H54 (cell line): ENCODE results near the gene KRTAP10-4.
"Not testable (repeated sequence)": the region's sequence is repeated elsewhere in the genome, so short reads cannot be mapped to it uniquely, and the experiment has no call there.

Source experiments
- DNase-seq: peaks from one replicate; pipeline ENCODE4 v3.0.0; 2011; ENCODE audit warnings: low spot score, mixed read lengths; ENCODE audit not compliant: insufficient read length
- FAIRE-seq: peaks from 3 replicates; lab custom pipeline; 2011; peaks lifted over from hg19 to GRCh38; lab: Jason Lieb, UNC
- POLR2A ChIP-seq: IDR thresholded peaks from 2 replicates; pipeline ENCODE4 v1.6.1; 2011; ENCODE audit warnings: low read depth, mild to moderate bottlenecking, low read length

Gene KRTAP10-4

GRCh38 chr21:44574457-44575306 is 1.2 kb downstream of the KRTAP10-4 start:
- no peak for DNase-seq
- no peak for FAIRE-seq
- TF ChIP-seq POLR2A: no peak

- DNase-seq (no peak), FAIRE-seq (no peak)
- no peak for TF ChIP-seq POLR2A
These were observed 1.9 kb downstream of the KRTAP10-4 start for GRCh38 chr21:44575307-44576024.

GRCh38 chr21:44576025-44576420 is 2.5 kb downstream of the KRTAP10-4 start:
- FAIRE-seq: no peak
- no peak for TF ChIP-seq POLR2A
- no peak for DNase-seq

GRCh38 chr21:44578371-44579055 is 5.0 kb downstream of the KRTAP10-4 start:
- TF ChIP-seq POLR2A: no peak
- DNase-seq: no peak
- FAIRE-seq: no peak

GRCh38 chr21:44579056-44579832 is 5.7 kb downstream of the KRTAP10-4 start:
- no peak for TF ChIP-seq POLR2A
- no peak for FAIRE-seq
- DNase-seq: no peak

GRCh38 chr21:44579833-44580144 is 6.3 kb downstream of the KRTAP10-4 start:
- FAIRE-seq (no peak), DNase-seq (no peak)
- TF ChIP-seq POLR2A: no peak

- DNase-seq, FAIRE-seq: not testable (repeated sequence)
These were observed 6.8 kb downstream of the KRTAP10-4 start, which contains the start of gene KRTAP10-5 for GRCh38 chr21:44580231-44580821. KRTAP10-5 (minus strand) TSS chr21:44580604; CDS start chr21:44580578, 26 bp downstream.

- no peak for DNase-seq
- FAIRE-seq: no peak
These were observed 7.6 kb downstream of the KRTAP10-4 start for GRCh38 chr21:44581158-44581557.

GRCh38 chr21:44582055-44582454 is 8.5 kb downstream of the KRTAP10-4 start:
- FAIRE-seq (no peak), DNase-seq (no peak)
- no peak for TF ChIP-seq POLR2A

More at GRCh38 chr21:44581158-44581557, 7.6 kb downstream of the KRTAP10-4 start:
- no peak for TF ChIP-seq POLR2A

- FAIRE-seq (no peak), DNase-seq (no peak)
- no peak for TF ChIP-seq POLR2A
These were observed 9.7 kb downstream of the KRTAP10-4 start for GRCh38 chr21:44583089-44583799.

- no peak for TF ChIP-seq POLR2A
- no peak for FAIRE-seq
- no peak for DNase-seq
These were observed 10.2 kb downstream of the KRTAP10-4 start for GRCh38 chr21:44583800-44584147.

GRCh38 chr21:44585892-44586291 is 12.4 kb downstream of the KRTAP10-4 start:
- TF ChIP-seq POLR2A: no peak
- FAIRE-seq (no peak), DNase-seq (no peak)
